T-helper 1 cell treated with Interleukin-12 subunit alpha and Interleukin-12 subunit beta and Interleukin-4 antibody, amounts not matched to agents 30 μg/mL and 1 μg/mL, for 36 hours (primary cell): ENCODE measurements around the gene LRRC74A.
"Not testable (repeated sequence)": the region's sequence is repeated elsewhere in the genome, so short reads cannot be mapped to it uniquely, and the experiment has no call there.

ENCODE experiments used
- H3K27ac Mint-ChIP-seq: one replicate; pipeline ENCODE4 v1.8.0; 2021; ENCODE audit warnings: mild to moderate bottlenecking, mixed read lengths
- H3K27me3 Mint-ChIP-seq: one replicate; pipeline ENCODE4 v1.8.0; 2021; ENCODE audit warnings: low read depth, mixed read lengths
- H3K36me3 Mint-ChIP-seq: one replicate; pipeline ENCODE4 v1.8.0; 2021; ENCODE audit warnings: low read depth, mixed read lengths
- H3K4me1 Mint-ChIP-seq: one replicate; pipeline ENCODE4 v1.8.0; 2021; ENCODE audit warnings: low read depth, mixed read lengths
- H3K4me3 Mint-ChIP-seq: one replicate; pipeline ENCODE4 v1.8.0; 2021; ENCODE audit warnings: mild to moderate bottlenecking, moderate library complexity, mixed read lengths
- H3K9me3 Mint-ChIP-seq: one replicate; pipeline ENCODE4 v1.8.0; 2021; ENCODE audit warnings: mixed read lengths

The LRRC74A gene

GRCh38 chr14:76880449-76880848 is 54.2 kb downstream of the LRRC74A start:
- Mint-ChIP-seq H3K4me1 (peaks cover 4% of the 10 kb centered on the region), H3K4me3 (no peak overlapping the region), H3K36me3 (no peaks in the 10 kb centered on the region), H3K27me3 (no peaks in the 10 kb centered on the region), H3K9me3 (no peaks in the 10 kb centered on the region), H3K27ac (no peak overlapping the region)

- Mint-ChIP-seq H3K4me1 (peaks cover 4% of the 10 kb centered on the region), H3K9me3 (no peaks in the 10 kb centered on the region), H3K27me3 (no peaks in the 10 kb centered on the region), H3K36me3 (no peaks in the 10 kb centered on the region), H3K4me3 (no peak overlapping the region), H3K27ac (no peak overlapping the region)
These were observed 55.1 kb downstream of the LRRC74A start for GRCh38 chr14:76881348-76881747.

GRCh38 chr14:76882651-76883050 is 56.4 kb downstream of the LRRC74A start:
- no peaks in the 10 kb centered on the region for H3K27me3 Mint-ChIP-seq
- no peaks in the 10 kb centered on the region for H3K36me3 Mint-ChIP-seq
- H3K27ac Mint-ChIP-seq = no peak overlapping the region
- H3K9me3 Mint-ChIP-seq = no peaks in the 10 kb centered on the region
- no peak overlapping the region for H3K4me3 Mint-ChIP-seq
- H3K4me1 Mint-ChIP-seq = peaks cover 4% of the 10 kb centered on the region

- H3K4me3 Mint-ChIP-seq = no peak overlapping the region
- H3K36me3 Mint-ChIP-seq = no peaks in the 10 kb centered on the region
- no peak overlapping the region for H3K27ac Mint-ChIP-seq
- H3K9me3 Mint-ChIP-seq = no peaks in the 10 kb centered on the region
- H3K4me1 Mint-ChIP-seq = peaks cover 4% of the 10 kb centered on the region
- no peaks in the 10 kb centered on the region for H3K27me3 Mint-ChIP-seq
These were observed 57.2 kb downstream of the LRRC74A start for GRCh38 chr14:76883447-76883846.

GRCh38 chr14:76884394-76884793 is 58.2 kb downstream of the LRRC74A start:
- Mint-ChIP-seq H3K4me1 (peaks cover 4% of the 10 kb centered on the region), H3K27me3 (no peaks in the 10 kb centered on the region), H3K9me3 (no peaks in the 10 kb centered on the region), H3K4me3 (no peak overlapping the region), H3K27ac (no peak overlapping the region), H3K36me3 (no peaks in the 10 kb centered on the region)

- peaks cover 4% of the 10 kb centered on the region for H3K4me1 Mint-ChIP-seq
- H3K9me3 Mint-ChIP-seq = no peaks in the 10 kb centered on the region
- no peak overlapping the region for H3K4me3 Mint-ChIP-seq
- H3K27me3 Mint-ChIP-seq = no peaks in the 10 kb centered on the region
- no peaks in the 10 kb centered on the region for H3K36me3 Mint-ChIP-seq
- no peak overlapping the region for H3K27ac Mint-ChIP-seq
These were observed 58.7 kb downstream of the LRRC74A start for GRCh38 chr14:76884853-76885276.

- H3K27me3 Mint-ChIP-seq = no peaks in the 10 kb centered on the region
- no peaks in the 10 kb centered on the region for H3K36me3 Mint-ChIP-seq
- peaks cover 4% of the 10 kb centered on the region for H3K4me1 Mint-ChIP-seq
- no peaks in the 10 kb centered on the region for H3K9me3 Mint-ChIP-seq
- no peak overlapping the region for H3K4me3 Mint-ChIP-seq
- no peak overlapping the region for H3K27ac Mint-ChIP-seq
These were observed 61.0 kb downstream of the LRRC74A start for GRCh38 chr14:76887191-76887590.

GRCh38 chr14:76891391-76891790 is 65.2 kb downstream of the LRRC74A start:
- Mint-ChIP-seq H3K4me1 (no peaks in the 10 kb centered on the region), H3K27ac (no peak overlapping the region), H3K36me3 (peaks cover 3% of the 10 kb centered on the region), H3K9me3 (peaks cover 5% of the 10 kb centered on the region), H3K4me3 (no peak overlapping the region), H3K27me3 (no peaks in the 10 kb centered on the region)

- no peaks in the 10 kb centered on the region for H3K27me3 Mint-ChIP-seq
- H3K27ac Mint-ChIP-seq = no peak overlapping the region
- H3K4me1 Mint-ChIP-seq = no peaks in the 10 kb centered on the region
- peaks cover 5% of the 10 kb centered on the region for H3K9me3 Mint-ChIP-seq
- H3K4me3 Mint-ChIP-seq = no peak overlapping the region
- H3K36me3 Mint-ChIP-seq = peaks cover 3% of the 10 kb centered on the region
These were observed 68.1 kb downstream of the LRRC74A start for GRCh38 chr14:76894308-76894707.

GRCh38 chr14:76898006-76898405 is 71.8 kb downstream of the LRRC74A start:
- not testable (repeated sequence) for H3K27ac Mint-ChIP-seq, H3K9me3 Mint-ChIP-seq

GRCh38 chr14:76900682-76901081 is 74.5 kb downstream of the LRRC74A start:
- Mint-ChIP-seq H3K9me3 (no peaks in the 10 kb centered on the region), H3K27me3 (peaks cover 8% of the 10 kb centered on the region), H3K4me1 (peaks cover 7% of the 10 kb centered on the region), H3K27ac (no peak overlapping the region), H3K4me3 (no peak overlapping the region), H3K36me3 (no peaks in the 10 kb centered on the region)

More at GRCh38 chr14:76898006-76898405, 71.8 kb downstream of the LRRC74A start:
- not testable (repeated sequence) for H3K36me3 Mint-ChIP-seq, H3K27me3 Mint-ChIP-seq, H3K4me3 Mint-ChIP-seq, H3K4me1 Mint-ChIP-seq

GRCh38 chr14:76901171-76902055 is 75.2 kb downstream of the LRRC74A start:
- H3K4me1 Mint-ChIP-seq = peaks cover 7% of the 10 kb centered on the region
- no peaks in the 10 kb centered on the region for H3K36me3 Mint-ChIP-seq
- no peak overlapping the region for H3K27ac Mint-ChIP-seq
- no peaks in the 10 kb centered on the region for H3K9me3 Mint-ChIP-seq
- peaks cover 8% of the 10 kb centered on the region for H3K27me3 Mint-ChIP-seq
- H3K4me3 Mint-ChIP-seq = no peak overlapping the region

GRCh38 chr14:76902591-76902990 is 76.4 kb downstream of the LRRC74A start:
- Mint-ChIP-seq H3K36me3 (no peaks in the 10 kb centered on the region), H3K9me3 (no peaks in the 10 kb centered on the region), H3K4me1 (peaks cover 7% of the 10 kb centered on the region), H3K4me3 (no peak overlapping the region), H3K27ac (no peak overlapping the region), H3K27me3 (peaks cover 8% of the 10 kb centered on the region)

GRCh38 chr14:76904100-76904739 is 78.0 kb downstream of the LRRC74A start:
- Mint-ChIP-seq H3K4me3 (no peak overlapping the region), H3K36me3 (peaks cover 6% of the 10 kb centered on the region), H3K27ac (no peak overlapping the region), H3K4me1 (peaks cover 13% of the 10 kb centered on the region), H3K27me3 (peaks cover 8% of the 10 kb centered on the region), H3K9me3 (peaks cover 7% of the 10 kb centered on the region)
